DMS53 treated with DMSO at 0.1 percent for 48 hours (cell line): Measurements from ENCODE around the gene OGFOD1.

ENCODE experiments used
- DNase-seq: peaks from one replicate; lab custom pipeline; 2025; ENCODE audit not compliant: unreplicated experiment; lab: John Stamatoyannopoulos, UW

The OGFOD1 gene

DNA sequence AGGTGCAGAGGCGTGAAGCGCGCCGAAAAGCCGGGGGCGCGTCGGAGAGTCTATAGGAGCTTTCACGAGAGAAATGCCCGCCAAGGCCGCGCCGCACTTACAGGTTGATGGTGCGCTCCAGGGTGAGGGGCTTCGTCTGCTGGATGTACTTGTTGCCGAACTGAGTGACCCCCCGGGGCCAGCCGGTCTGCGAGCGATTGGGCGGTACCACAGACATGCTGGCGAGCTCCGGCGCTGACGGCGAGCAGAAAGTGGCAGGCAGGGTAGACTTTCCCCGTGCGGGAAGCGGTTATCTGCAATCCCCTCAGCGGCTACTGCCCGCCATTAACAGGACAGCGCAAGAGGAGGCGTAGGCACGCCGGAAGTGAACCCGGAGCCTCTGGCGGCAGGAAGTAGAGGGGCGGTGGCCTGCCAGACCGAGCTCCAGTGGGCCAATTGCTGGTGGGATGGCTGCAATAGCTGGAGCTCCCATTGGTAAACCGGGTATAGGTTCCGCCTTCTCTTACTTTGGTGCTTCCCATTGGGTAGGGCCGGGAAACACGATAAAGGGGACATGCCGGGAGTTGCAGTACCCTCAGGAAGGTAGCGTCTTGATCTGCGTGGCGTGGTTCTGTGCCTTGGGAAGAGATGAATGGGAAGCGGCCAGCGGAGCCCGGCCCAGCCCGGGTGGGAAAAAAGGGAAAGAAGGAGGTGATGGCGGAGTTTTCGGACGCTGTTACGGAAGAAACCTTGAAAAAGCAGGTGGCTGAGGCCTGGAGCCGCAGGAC is at the start of gene OGFOD1, which contains the start of gene NUDT21:
Gene OGFOD1, plus strand, starts transcription at position 569 of the 767 bp plus-strand sequence. Its CDS starts 59 bp downstream, at position 628.
Gene NUDT21, minus strand, starts transcription at position 347 of the 767 bp plus-strand sequence. Its CDS starts 130 bp downstream, at position 217.
- DNase-seq: peak; percentile 99

DNA sequence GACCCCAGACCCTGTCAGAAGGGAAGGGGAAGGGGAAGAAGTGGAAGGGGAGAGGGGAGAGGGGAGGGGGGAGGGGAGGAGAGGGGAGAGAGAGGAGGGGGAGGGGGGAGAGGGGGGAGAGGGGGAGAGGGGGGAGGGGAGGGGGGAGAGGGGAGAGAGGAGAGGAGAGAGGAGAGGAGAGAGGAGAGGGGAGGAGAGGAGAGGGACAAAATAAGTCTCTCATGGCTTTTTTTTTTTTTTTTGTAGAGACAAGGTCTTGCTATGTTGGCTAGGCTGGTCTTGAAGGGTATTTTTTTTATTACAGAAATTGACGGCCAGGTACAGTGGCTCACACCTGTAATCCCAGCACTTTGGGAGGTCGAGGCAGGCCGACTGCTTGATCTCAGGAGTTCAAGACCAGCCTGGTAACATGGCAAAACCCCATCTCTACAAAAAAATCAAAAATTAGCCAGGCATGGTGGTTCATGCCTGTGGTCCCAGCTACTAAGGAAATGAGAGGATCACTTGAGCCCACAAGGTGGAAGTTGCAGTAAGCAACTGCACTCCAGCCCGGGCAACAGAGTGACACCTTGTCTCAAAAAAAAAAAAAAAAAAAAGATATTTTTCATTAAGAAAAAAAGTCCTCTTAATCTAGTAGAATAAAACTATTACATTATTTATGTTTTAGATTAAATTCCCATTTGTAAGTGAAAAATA is 45.2 kb upstream of the OGFOD1 start:
- DNase-seq: no peak

DNA sequence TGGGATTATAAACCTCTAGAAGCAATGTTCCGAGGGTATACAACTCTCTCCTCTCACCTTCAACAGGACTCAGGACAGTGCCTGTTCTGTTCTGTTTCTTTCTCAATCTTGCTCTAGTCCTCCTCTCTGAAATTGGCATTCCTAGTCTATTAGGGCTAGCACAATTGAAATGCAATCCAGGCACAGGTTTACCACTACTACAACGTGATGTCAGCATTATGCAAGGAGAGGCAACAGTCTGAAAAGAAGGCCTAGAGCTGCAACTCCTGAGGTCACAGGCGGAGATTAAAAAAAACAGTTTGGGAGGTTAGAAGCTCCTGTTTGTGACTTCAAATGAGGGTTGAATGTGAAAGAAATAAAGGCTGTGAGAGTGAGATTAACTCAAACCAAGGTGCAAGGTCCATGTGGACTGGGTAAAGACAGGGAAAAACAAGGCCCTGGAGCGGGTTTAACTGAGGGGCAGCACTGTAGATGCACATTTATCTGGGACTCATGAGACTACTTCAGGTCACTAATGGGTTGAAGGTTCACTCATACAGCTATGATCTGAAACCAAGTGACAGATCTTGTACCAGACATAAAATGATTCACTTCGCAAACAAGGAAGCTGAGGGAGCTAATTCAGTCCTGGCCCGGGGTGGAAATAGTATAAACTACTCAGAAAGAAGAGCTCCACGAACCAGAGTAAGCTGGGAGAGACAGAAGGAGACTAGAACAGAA is 42.8 kb upstream of the OGFOD1 start:
- peak; percentile 9 for DNase-seq

DNA sequence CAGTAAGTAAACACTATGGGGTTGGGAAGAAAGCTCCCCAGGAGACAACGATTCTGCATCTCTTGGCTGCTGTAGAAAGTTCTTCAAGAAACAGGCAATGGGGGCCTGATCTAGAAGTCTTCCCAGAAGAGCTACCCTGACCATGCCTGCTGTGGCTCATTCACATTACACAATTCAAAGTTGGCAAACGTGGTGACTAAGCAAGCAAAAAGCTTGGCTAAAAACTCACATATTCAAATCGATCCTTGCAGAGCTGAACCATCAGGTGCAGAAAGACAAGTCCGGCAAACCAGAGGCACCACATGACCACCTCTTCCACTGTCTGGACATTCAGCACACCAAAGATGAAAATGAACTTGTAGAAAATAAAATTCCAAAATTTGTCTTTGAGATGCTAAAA is 42.2 kb upstream of the OGFOD1 start:
- DNase-seq: no peak

DNA sequence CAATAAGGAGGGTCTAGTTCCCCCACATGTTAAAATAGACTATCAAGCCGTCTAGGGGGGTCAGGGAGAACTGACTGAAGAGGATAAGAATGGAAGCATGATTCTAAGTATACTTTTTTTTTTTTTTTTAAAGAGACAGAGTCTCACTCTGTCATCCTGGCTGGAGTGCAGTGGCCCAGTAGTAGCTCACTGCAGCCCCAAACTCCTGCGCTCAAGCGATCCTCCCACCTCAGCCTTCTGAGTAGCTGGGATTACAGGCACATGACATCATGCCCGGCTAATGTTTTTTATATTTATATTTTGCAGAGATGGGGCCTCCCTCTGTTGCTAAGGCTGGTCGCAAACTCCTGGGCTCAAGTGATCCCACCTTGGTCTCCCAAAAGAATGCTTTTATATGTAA is 40.2 kb upstream of the OGFOD1 start:
- no peak for DNase-seq

DNA sequence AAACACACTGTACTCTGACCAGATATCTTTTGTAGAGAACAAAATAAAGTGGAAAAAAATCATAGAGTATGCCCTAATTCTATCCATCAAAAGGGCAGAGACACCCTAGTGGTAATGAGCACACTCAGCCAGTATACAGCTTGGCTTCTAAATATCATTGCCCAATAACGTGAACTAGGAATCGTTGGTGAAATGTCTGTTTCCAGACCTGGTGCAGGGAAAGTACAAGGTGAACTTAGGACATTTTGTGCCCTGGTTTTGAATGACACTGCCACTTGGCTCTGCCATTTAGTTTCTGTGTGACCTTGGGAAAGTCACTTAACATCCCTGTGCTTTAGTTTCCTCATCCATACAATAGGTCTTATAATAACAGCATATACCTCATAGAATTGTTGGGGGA is 39.7 kb upstream of the OGFOD1 start:
- DNase-seq: no peak

DNA sequence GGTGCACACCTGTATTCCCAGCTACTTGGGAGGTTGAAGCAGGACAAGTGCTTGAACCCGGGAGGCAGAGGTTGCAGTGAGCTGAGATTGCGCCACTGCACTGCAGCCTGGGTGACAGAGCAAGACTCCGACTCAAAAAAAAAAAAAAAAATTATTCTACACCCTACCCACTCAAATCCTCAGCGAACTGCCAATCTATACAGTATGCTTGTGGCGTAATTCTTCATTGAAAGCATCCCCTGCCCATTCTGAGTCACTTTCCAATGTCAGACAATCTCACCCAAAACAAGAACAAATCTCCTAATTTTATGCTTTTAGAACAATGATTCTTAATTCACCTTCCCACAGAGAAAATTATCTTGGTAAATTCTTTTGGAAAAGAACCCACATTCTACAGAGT is 38.0 kb upstream of the OGFOD1 start:
- no peak for DNase-seq

DNA sequence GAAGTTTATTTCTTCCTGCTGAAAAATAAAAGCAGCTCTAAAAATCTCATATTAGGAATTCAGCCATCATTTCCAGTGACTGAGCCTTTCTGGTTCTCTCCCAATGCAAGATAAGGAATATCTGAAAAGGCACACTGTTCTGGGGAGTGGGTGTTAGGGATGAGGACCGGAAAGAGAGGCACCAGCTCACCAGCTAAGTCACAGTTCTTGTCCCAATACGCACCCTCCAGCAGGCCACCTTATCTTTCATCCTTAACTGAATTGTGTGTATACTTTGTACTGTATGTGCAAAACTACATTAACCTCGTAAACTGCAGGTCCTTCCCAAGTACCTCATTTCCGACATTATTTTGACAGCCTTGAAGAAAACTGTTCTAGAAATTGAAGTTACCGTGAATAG is 37.0 kb upstream of the OGFOD1 start:
- DNase-seq: no peak

DNA sequence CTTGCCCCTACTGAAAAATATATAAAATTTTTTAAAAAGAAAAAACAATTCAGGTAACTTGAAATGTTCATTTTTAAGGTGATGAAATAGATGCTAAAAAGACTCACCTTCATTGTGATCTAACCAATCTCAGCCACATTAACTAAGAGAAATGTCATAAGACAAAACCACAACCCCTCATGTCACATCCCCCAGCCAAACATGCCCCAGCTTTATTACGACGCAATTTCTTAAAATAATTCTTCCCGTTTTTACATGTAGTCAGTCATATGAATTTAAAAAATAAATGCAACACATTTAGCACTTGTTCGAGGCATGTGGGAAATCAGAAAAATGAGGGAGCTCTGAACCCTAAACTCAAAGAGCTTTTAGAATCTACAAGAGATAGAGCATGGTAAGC is 35.5 kb upstream of the OGFOD1 start:
- DNase-seq: no peak

DNA sequence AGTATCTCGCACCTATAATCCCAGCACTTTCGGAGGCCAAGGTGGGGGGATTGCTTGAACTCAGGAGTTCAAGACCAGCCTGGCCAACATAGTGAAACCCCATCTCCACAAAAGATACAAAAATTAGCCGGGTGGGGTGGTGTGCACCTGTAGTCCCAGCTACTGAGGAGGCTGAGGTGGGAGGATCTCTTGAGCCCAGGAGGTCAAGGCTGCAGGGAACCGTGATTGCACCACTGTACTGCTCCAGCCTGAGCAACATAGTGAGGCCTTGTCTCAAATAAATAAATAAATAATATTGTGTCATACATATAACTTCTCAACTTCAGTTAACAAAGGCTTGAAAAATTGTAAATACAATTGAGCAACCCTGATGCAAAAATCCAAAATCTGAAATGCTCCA is 34.2 kb upstream of the OGFOD1 start:
- DNase-seq: no peak

DNA sequence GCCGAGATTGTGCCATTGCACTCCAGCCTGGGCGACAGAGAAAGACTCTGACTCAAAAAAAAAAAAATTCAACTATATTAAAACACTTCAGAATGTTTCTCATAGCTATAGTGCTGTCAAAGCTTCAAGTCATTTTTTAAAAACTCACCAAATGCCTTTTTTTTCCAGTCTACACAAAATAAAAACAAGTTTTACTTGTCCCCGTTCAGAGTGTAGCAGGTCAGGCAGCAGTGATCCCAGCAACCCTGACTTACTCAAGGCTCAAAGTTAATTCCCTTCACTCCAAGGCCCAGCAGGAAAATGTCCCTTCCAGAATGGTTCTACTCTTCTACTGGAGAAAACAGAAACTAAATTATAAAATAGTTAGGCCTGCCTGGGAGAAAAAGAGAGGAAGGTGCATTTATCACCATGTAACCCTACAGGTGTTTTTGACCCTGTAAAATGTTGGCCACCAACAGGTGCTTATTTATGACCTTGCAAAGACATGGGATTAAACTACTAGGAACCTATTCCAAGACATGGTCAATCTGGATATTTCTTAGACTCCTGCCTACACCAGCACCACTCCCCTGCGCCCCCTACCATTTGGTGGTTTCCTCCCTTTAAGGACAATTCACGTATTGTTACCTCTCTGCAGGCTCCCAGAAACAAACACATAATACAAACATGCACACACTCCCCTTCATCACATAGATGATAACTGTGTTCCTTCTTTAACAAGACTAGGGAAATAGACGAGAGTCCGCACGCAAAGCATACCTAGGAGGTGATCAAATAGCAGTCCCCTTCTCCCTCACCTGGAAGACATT is 31.4 kb upstream of the OGFOD1 start:
- no peak for DNase-seq

DNA sequence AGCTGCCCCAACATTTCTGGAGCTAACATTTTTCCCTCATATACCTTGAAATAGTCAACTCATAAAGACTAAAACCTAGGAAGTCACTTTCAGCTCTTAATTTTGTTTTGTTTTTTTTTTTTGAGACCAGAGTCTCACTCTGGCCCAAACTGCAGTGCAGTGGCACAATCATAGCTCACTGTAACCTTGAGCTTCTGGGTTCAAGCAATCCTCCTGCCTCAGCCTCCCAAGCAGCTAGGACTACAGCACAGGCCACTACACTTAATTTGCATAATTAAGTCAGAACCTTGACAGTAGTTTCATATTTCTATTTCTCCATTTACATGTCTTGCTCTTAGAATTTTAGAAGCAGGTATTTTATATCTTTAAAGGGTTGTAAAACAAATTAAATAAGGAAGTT is 30.7 kb upstream of the OGFOD1 start:
- DNase-seq: no peak

DNA sequence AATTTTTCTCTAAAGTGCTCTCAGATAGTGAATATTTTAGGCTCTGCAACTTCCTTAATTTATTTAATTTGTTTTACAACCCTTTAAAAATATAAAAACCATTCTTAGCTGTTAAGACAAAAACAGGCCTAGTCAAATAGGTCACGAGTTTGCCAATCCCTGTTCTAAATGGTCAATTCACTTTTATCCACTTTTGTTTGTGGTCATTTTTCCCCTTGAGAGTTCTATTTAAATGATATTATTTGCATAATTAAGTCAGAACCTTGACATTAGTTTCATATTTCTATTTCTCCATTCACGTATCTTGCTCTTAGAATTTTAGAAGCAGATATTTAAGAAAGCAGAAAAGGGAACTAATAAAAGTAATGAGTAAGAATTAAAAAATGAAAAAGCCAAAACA is 30.0 kb upstream of the OGFOD1 start:
- DNase-seq: no peak

DNA sequence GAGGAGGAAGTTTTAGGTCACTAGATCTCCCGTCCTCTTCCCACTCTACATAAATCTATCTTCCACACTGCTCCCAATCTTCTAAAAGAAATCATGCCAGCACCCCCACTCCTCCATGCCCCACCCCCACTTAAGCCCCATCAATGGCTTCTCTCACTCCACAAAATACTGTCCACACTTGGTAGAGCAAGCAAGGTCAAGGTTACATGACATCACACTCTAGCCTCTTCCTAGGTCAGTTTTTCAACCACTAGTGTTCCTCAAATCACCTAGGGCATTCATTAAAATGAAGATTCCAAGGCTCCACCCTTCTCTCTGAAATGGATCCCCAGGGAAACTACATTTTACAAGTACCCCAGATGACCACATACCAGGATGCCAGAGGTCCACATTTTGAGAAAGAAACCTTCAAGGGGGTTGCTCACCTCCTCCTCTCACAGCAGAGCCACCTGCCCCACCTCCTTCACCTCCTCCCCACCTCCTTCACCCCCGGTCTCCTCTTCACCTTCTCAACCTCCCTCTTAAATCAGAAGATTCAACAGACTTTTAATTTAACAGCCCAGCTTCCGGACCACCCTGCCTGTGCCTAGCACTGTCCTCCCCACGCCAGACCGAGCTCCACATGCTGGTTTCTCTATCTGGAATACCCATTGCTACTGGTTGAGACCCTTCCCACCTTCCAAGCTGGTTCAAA is 29.2 kb upstream of the OGFOD1 start:
- DNase-seq: no peak

DNA sequence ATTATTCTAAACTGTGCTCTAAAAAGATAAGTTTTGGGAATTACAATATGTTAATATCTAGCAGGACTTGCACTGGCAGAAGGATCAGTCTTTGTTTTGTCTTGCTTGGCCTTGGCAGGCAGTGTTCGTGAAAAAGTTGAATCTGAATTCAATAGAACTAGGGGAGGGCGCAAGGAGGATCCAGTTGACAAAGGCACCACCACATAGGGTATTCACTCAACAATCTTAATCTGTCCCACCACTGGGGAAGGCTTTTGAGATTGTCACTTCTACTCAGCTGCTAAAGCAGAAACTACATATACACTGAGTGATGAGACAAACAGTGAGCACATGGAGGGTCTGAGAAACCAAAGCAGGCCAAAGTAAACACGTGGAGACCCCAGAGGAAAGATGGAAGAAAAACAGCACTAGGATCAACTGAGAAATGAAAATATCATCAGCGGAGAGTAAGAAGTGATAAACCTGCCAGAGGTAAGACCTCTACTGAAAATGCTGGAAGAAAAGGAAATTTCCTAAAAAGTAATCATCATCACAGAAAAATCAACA is 28.4 kb upstream of the OGFOD1 start:
- DNase-seq: no peak

DNA sequence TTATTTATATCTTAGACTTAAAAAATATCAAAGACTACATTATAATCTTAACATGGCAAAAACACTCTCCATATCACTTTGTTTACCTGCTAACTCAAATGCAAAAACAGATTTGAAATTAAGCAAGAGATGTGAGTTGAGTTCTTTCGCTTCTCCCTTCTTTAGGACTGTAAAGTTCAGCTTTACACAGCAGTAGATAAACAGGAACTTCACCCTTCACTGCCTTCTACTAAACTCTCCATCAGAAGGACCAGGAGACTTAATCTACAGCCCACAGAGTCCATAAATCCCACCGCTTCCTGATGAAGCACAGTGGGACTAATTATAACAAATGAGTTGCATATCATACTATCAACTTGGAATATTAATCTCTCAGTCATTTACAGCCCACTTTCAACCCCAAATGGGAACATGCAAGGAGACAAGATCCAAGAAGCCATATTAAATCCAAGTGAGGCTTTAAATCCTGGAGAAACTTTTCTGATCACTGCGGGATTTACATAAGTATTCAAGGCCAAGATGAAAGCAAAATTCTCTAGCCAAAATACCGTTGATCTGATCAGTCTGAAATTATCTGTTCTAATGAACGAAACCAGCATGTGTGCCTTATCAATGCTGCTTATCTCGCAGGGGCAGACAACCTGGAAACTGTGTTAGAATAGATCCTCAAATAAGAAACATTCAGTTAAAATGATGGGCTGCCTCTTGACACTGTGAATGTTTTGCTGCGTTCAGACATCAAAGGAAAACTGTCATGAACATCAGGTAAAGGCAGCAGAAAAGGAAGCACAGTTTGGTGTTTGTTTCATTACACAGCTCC is 27.6 kb upstream of the OGFOD1 start:
- DNase-seq: no peak

DNA sequence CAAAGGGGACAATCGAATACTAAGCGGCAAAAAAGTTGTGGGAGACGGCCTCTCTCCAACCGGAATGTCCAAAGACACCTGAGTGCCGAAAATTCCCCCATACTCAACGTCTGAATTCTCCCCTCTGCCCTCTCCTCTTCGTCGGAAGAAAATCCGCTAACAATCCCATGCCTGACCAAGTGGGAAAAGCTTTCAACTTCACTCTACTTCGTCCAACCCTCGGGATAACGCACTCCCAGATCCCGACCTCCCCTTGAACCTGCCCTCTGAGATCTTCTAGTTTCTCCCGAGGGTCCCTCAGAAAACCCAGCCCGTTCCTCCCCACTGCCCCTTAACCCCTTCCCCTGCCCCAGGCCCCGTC is 27.0 kb upstream of the OGFOD1 start:
- DNase-seq: no peak

DNA sequence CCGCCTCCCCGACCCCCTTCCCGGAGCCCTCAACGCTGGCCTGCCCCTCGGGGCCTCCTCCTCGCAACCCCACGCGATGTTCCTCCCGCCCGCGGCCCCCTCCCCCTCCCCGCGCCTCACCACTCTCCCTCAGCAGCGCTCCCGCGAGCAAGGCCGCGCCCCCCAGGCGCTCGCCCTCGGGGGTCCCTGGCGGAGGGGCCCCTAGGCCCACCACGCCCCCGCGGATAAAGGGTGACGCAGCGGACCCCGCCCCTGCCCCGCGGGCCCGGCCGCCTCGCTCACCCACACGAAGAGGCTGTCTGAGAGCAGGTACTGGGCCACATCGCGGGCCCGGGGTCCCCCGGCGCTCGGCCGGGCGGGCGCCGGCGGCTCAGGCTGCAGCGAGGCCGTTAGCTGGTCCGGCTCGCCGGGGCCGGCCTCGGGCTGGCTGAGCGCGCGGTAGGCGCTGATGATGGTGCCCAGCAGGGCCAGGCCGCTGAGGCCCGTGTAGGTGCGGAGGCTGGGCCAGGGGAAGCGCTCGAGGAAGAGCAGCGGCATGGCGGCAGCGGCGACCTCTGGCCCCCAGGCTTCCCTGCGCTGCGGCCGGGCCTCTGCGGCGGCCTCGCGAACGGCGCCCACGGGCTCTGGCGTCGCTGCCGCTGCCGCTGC is 26.4 kb upstream of the OGFOD1 start:
- no peak for DNase-seq

DNA sequence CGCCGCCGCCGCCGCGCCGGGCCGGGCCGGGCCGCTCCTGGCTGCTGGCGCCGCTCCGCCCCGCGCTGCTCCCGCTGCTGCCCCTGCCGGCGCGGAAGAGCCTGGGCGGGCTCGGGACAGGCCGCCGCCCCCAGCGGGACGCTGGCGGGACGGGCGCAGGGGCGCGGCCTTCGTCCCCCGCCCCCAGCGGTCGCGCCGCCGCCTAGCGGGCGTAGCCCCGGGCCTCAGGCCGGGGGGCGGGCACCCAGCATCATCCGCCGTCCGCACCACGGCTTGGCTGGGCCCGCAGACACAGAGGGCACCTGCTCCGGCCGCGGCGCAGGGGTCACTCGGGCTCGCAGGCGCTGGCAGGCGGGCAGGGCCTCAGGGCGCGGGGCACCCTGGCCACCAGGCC is 25.9 kb upstream of the OGFOD1 start, which contains the start of gene AMFR:
Gene AMFR, minus strand, starts transcription at position 107 of the 394 bp plus-strand sequence. CDS start 218 bp downstream, outside the sequence.
- peak; percentile 50 for DNase-seq
